IMR-90 (cell line): ENCODE data around the gene MRPS26. TPM values are rescaled to one million over a fixed set of nuclear protein-coding genes. Genes with fewer than 3 reads are reported as not detected.

ENCODE experiments used
- ATAC-seq: fragments of 200-7000 bp; cut with Tn5 transposase; 2 replicates; pipeline ENCODE4 v1.9.1; 2020; ENCODE audit warnings: low read depth, mild to moderate bottlenecking, moderate library complexity
- BruUV-seq: library from RNA; stranded (reverse); fragments of 400-500 nt; replicated peaks from 2 replicates; lab custom pipeline; 2021; lab: Mats Ljungman, UMichigan
- CTCF ChIA-PET: fragments of 300-600 bp; formaldehyde crosslinking; extraction: SDS; loops from one replicate; lab custom pipeline; 2021; ENCODE audit warnings: antibody characterized with exemption; lab: Yijun Ruan, JAX
- POLR2A ChIA-PET: fragments of 300-600 bp; sonication (Branson Sonifier 250); formaldehyde crosslinking; loops from one replicate; lab custom pipeline; 2022; ENCODE audit warnings: antibody characterized with exemption; ENCODE audit not compliant: unreplicated experiment; lab: Charles Lee
- DNase-seq: peaks from one replicate; pipeline ENCODE4 v3.0.0; 2013
- H2AFZ ChIP-seq: replicated peaks from 2 replicates; pipeline ENCODE3; 2013; ENCODE audit warnings: low read length, mild to moderate bottlenecking; ENCODE audit not compliant: poor library complexity
- H2AK5ac ChIP-seq: 2 replicates; pipeline ENCODE4 v1.6.1; 2013; ENCODE audit warnings: low read depth, low read length, inconsistent platforms
- H2AK9ac ChIP-seq: replicated peaks from 2 replicates; pipeline ENCODE3; 2013; ENCODE audit warnings: mild to moderate bottlenecking, low read depth, low read length, moderate library complexity; ENCODE audit not compliant: poor library complexity
- H2BK120ac ChIP-seq: 2 replicates; pipeline ENCODE4 v1.6.1; 2013; ENCODE audit warnings: low read depth, low read length, inconsistent platforms
- H2BK15ac ChIP-seq: 3 replicates; pipeline ENCODE4 v1.6.1; 2013; ENCODE audit warnings: low read depth, low read length, inconsistent platforms
- H2BK20ac ChIP-seq: 2 replicates; pipeline ENCODE4 v1.6.1; 2013; ENCODE audit warnings: low read depth, mild to moderate bottlenecking, inconsistent platforms, low read length, moderate library complexity
- H2BK5ac ChIP-seq: 2 replicates; pipeline ENCODE4 v1.6.1; 2013; ENCODE audit warnings: mild to moderate bottlenecking, low read depth, low read length, inconsistent platforms; ENCODE audit not compliant: poor library complexity, severe bottlenecking
- H3K14ac ChIP-seq: replicated peaks from 2 replicates; pipeline ENCODE4 v1.6.1; 2013; ENCODE audit warnings: low read depth, low read length, inconsistent platforms
- H3K18ac ChIP-seq: 2 replicates; pipeline ENCODE4 v1.6.1; 2013; ENCODE audit warnings: low read depth, low read length, control low read depth
- H3K23ac ChIP-seq: 2 replicates; pipeline ENCODE4 v1.6.1; 2013; ENCODE audit warnings: low read depth, low read length, inconsistent platforms
- H3K27ac ChIP-seq: 2 replicates; pipeline ENCODE4 v1.5.1; 2013; ENCODE audit warnings: mild to moderate bottlenecking, control low read depth, low read length; ENCODE audit not compliant: insufficient read depth
- H3K27me3 ChIP-seq: 2 replicates; pipeline ENCODE4 v1.6.1; 2013; ENCODE audit warnings: low read length; ENCODE audit not compliant: control insufficient read depth, insufficient read depth
- H3K36me3 ChIP-seq: 2 replicates; pipeline ENCODE4 v1.6.1; 2013; ENCODE audit warnings: low read length, mixed read lengths; ENCODE audit not compliant: control insufficient read depth, insufficient read depth
- H3K4ac ChIP-seq: 2 replicates; pipeline ENCODE4 v1.6.1; 2013; ENCODE audit warnings: low read depth, low read length, inconsistent platforms
- H3K4me1 ChIP-seq: 2 replicates; pipeline ENCODE4 v1.6.1; 2013; ENCODE audit warnings: low read length, mixed read lengths; ENCODE audit not compliant: control insufficient read depth, insufficient read depth
- H3K4me2 ChIP-seq: 2 replicates; pipeline ENCODE4 v1.6.1; 2013; ENCODE audit warnings: low read depth, mild to moderate bottlenecking, control low read depth, low read length, moderate library complexity
- H3K4me3 ChIP-seq: 2 replicates; pipeline ENCODE4 v1.5.1; 2013; ENCODE audit warnings: low read depth, mild to moderate bottlenecking, control low read depth, low read length, moderate library complexity; ENCODE audit not compliant: insufficient read depth
- H3K56ac ChIP-seq: 2 replicates; pipeline ENCODE4 v1.6.1; 2013; ENCODE audit warnings: low read length, inconsistent platforms; ENCODE audit not compliant: insufficient read depth; ENCODE audit errors: extremely low read depth
- H3K79me1 ChIP-seq, 2 experiments: 2 replicates each; pipeline ENCODE4 v1.6.1; 2013; ENCODE audit warnings: low read length in 2 of 2, inconsistent platforms in 1 of 2, low read depth in 1 of 2
- H3K9ac ChIP-seq: 2 replicates; pipeline ENCODE4 v1.6.1; 2013; ENCODE audit warnings: low read depth, low read length, control low read depth
- H3K9me1 ChIP-seq: 2 replicates; pipeline ENCODE4 v1.6.1; 2013; ENCODE audit warnings: low read length, inconsistent platforms; ENCODE audit not compliant: insufficient read depth
- H3K9me3 ChIP-seq: 2 replicates; pipeline ENCODE4 v1.6.1; 2013; ENCODE audit warnings: low read length; ENCODE audit not compliant: control insufficient read depth, insufficient read depth
- H4K20me1 ChIP-seq: 2 replicates; pipeline ENCODE4 v1.6.1; 2013; ENCODE audit warnings: low read length, inconsistent platforms; ENCODE audit not compliant: insufficient read depth
- H4K5ac ChIP-seq: 2 replicates; pipeline ENCODE4 v1.6.1; 2013; ENCODE audit warnings: mild to moderate bottlenecking, low read depth, low read length, control low read depth
- H4K8ac ChIP-seq, 2 experiments: 2 replicates each; pipeline ENCODE4 v1.6.1; 2013; ENCODE audit warnings: low read depth in 2 of 2, low read length in 2 of 2, control low read depth in 1 of 2, inconsistent platforms in 1 of 2
- H4K91ac ChIP-seq: 2 replicates; pipeline ENCODE4 v1.6.1; 2013; ENCODE audit warnings: low read depth, low read length, inconsistent platforms; ENCODE audit not compliant: insufficient read depth
- BHLHE40 ChIP-seq: fragments of 150-350 bp; IDR thresholded peaks from 2 replicates; pipeline ENCODE4 v1.6.1; 2016; ENCODE audit warnings: mild to moderate bottlenecking, low read depth, low read length
- FOS ChIP-seq: fragments of 150-350 bp; IDR thresholded peaks from 2 replicates; pipeline ENCODE4 v1.6.1; 2016; ENCODE audit warnings: low read depth, low read length
- MAFK ChIP-seq: IDR thresholded peaks from 2 replicates; pipeline ENCODE4 v1.6.1; 2012; ENCODE audit warnings: low read depth, low read length, improper control_type of control experiment
- MAZ ChIP-seq: IDR thresholded peaks from 2 replicates; pipeline ENCODE4 v1.6.1; 2012; ENCODE audit warnings: low read depth, mild to moderate bottlenecking, low read length, improper control_type of control experiment, moderate library complexity, borderline replicate concordance
- POLR2A ChIP-seq: IDR thresholded peaks from 2 replicates; pipeline ENCODE4 v1.6.1; 2012; ENCODE audit warnings: mild to moderate bottlenecking, low read depth, low read length
- RAD21 ChIP-seq: IDR thresholded peaks from 2 replicates; pipeline ENCODE4 v1.6.1; 2012; ENCODE audit warnings: low read length, improper control_type of control experiment
- RCOR1 ChIP-seq: IDR thresholded peaks from 2 replicates; pipeline ENCODE4 v1.6.1; 2012; ENCODE audit warnings: mild to moderate bottlenecking, low read length, improper control_type of control experiment; ENCODE audit not compliant: insufficient replicate concordance
- WGBS, 2 experiments: methylation state at CpG; one replicate each; pipeline versions ENCODE4 v1.1.5 to v1.1.7; 2013; ENCODE audit warnings: missing lambda C conversion rate in 2 of 2; ENCODE audit not compliant: insufficient read length in 1 of 2; ENCODE audit errors: extremely low coverage in 2 of 2; 5-methylcytosine and 5-hydroxymethylcytosine counted together
- dilution Hi-C: fragments of 300-500 bp; cut with HindIII; formaldehyde crosslinking; loops from one replicate; pipeline ENCODE4 v1.14.3; 2018; ENCODE audit warnings: low sequenced_read_pairs; ENCODE audit not compliant: unreplicated experiment
- in situ Hi-C: fragments of 300-500 bp; cut with MboI; formaldehyde crosslinking; loops from 3 replicates; pipeline ENCODE4 v1.14.3; 2019; ENCODE audit warnings: low sequenced_read_pairs, inconsistent platforms, mixed read lengths
- intact Hi-C: fragments of 100-400 bp; cut with micrococcal nuclease; formaldehyde crosslinking; loops from 2 replicates; pipeline ENCODE4 v1.10.0; 2022
- polyA plus RNA-seq, 3 experiments: library from polyadenylated mRNA; depleted of rRNA; stranded (reverse); fragments of >200 nt; gene quantifications; 2 replicates each; pipeline ENCODE4 v1.2.3, GENCODE V29; 2012; ENCODE audit warnings: low replicate concordance in 1 of 3
- total RNA-seq: library from RNA; depleted of rRNA; stranded (reverse); fragments of >200 nt; gene quantifications from 2 replicates; pipeline ENCODE4 v1.2.3, GENCODE V29; 2012

MRPS26 gene
- total and polyA plus RNA-seq, 2 of the 4 experiments (the other 2 are of a cell fraction), result 22.2 to 38.6 TPM

DNA sequence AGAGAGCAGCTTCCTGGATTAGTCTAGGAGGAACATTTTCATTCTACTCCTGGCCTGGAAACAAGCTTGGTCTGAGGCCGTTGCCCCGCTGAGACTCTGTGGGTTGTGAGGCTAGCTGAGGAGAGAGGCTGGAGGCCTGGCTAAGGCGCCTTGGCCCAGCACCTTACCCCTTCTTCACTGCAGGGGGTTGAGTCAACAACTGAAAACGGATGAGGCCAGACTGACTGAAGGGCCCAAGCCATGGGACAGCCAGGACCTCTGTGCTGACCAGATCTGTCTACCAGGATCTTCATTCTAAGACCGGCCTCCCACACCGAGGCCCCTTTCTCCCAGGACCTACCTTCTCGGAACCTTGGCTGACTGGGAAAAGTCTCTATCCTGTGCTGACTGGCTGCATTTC, 42.2 kb downstream of the MRPS26 start:
- Histone ChIP-seq H3K4me3 (no peak overlapping the region), H3K9me1 (peaks cover 2% of the 10 kb centered on the region; the same call in 1 of the 2 replicates), H3K27ac (no peak overlapping the region), H3K4me1 (no peaks in the 10 kb centered on the region), H4K8ac (no peak overlapping the region), H2BK120ac (no peak overlapping the region), H3K27me3 (peaks cover 55% of the 10 kb centered on the region), H3K36me3 (no peaks in the 10 kb centered on the region), H3K56ac (no peak overlapping the region), H3K9ac (no peak overlapping the region), H3K14ac (no peak overlapping the region), H3K9me3 (no peaks in the 10 kb centered on the region), H2BK5ac (no peak overlapping the region), H4K20me1 (no peaks in the 10 kb centered on the region), H2BK20ac (no peak overlapping the region), H3K23ac (no peak overlapping the region), H3K4ac (no peak overlapping the region), H4K5ac (no peak overlapping the region), H3K4me2 (no peak overlapping the region), H2AK5ac (no peak overlapping the region), H3K18ac (no peak overlapping the region), H2BK15ac (no peak overlapping the region), H3K79me1 (no peaks in the 10 kb centered on the region), H2AK9ac (no peak overlapping the region), H4K91ac (no peak overlapping the region), H2AFZ (no peak overlapping the region)
- ChIA-PET POLR2A (no interaction called here), CTCF (no interaction called here)
- no TSS peak for BruUV-seq
- ATAC-seq (no peak), DNase-seq (no peak)
- dilution Hi-C loops (no loop called here), intact Hi-C loops (no loop called here), in situ Hi-C loops (no loop called here)
- no peak for TF ChIP-seq MAFK
- no peak for TF ChIP-seq MAZ
- no peak for TF ChIP-seq BHLHE40
- no peak for TF ChIP-seq RCOR1
- TF ChIP-seq POLR2A, result no peak
- TF ChIP-seq RAD21, result no peak
- no peak for TF ChIP-seq FOS
- 75% methylated on average over 3 of the region's 7 CpGs; no CpG with 5 or more reads in 1 of the 2 experiments for WGBS, 2 experiments
